Large intestine (tissue), 3 donors: ENCODE measurements around the gene ZFP36L2. TPM values are rescaled to one million over a fixed set of nuclear protein-coding genes. Genes with fewer than 3 reads are reported as not detected.

Experiments
- DNase-seq, 2 donors: peaks; one replicate each; pipeline versions ENCODE4 v3.0.0 to v3.0.0-alpha.2; 2013
- H3K27ac ChIP-seq: one replicate; pipeline ENCODE4 v1.5.1; 2013; ENCODE audit warnings: low read length
- H3K27me3 ChIP-seq: 2 replicates; pipeline ENCODE4 v1.6.1; 2013; ENCODE audit warnings: low read length; ENCODE audit not compliant: control insufficient read depth, insufficient read depth
- H3K36me3 ChIP-seq: 2 replicates; pipeline ENCODE4 v1.6.1; 2013; ENCODE audit warnings: low read length; ENCODE audit not compliant: control insufficient read depth, insufficient read depth
- H3K4me1 ChIP-seq: one replicate; pipeline ENCODE4 v1.6.1; 2013; ENCODE audit warnings: low read length; ENCODE audit not compliant: control insufficient read depth, insufficient read depth
- H3K4me3 ChIP-seq: one replicate; pipeline ENCODE4 v1.5.1; 2013; ENCODE audit warnings: low read length
- H3K9me3 ChIP-seq: one replicate; pipeline ENCODE4 v1.6.1; 2013; ENCODE audit warnings: mild to moderate bottlenecking, low read depth, low read length, moderate library complexity; ENCODE audit not compliant: control insufficient read depth
- WGBS: methylation state at CpG from one replicate; pipeline ENCODE4 v1.1.5; 2013; ENCODE audit warnings: low lambda C conversion rate; ENCODE audit not compliant: insufficient coverage; 5-methylcytosine and 5-hydroxymethylcytosine counted together
- polyA plus RNA-seq: library from polyadenylated mRNA; unstranded; fragments of 120-200 nt; gene quantifications from one replicate; pipeline ENCODE4 v1.2.1, GENCODE V29; 2013

The ZFP36L2 gene
- polyA plus RNA-seq, 1 donor, result 279 TPM

DNA sequence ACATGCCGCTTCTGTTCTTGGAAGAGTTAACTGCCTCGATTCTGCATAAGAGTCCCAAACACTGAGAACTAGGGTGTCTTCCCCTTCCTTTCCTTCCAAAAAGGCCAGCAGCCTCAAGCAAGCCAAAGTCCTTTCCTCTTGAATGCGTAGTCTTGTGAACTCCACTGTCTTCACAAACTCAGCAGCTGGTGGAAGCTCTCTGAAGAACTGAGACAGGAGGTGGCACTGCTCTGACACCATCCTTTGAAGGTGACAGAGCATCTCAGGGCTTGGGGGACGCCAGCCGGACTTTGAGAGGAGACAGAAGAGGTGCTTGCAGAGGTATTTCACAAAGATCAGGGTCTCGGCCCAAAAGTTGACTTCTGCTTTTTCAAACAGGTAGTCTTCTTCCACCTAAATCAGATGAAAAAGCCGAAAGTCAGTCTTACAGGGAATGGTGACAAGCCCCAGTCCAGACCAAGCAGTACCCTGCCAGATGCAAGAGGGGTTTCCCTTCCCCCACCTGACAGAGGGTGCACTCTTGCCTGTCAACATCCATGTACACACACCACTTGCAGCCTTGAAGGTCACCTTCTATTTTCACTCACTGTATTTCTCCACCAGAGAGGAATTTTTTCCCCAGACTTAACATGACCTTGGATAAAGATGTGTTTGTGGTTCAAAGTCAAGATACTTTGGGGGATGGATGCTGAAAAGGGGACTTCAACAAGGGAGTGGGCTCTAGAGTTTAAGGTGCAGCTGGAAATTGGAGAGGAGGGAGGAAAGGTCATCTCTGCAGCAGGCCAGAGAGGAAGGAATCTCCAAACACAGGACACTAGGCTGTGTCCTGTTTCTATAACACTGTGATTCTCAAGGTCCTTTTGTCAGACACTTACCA lies 4.8 kb upstream of the ZFP36L2 start:
- peaks cover 6% of the 10 kb centered on the region for H3K36me3 ChIP-seq
- H3K4me3 ChIP-seq, result no peak overlapping the region
- H3K27me3 ChIP-seq, result no peaks in the 10 kb centered on the region
- peaks cover 26% of the 10 kb centered on the region for H3K4me1 ChIP-seq
- no peak for DNase-seq
- WGBS, result no CpG with 5 or more reads among the region's 7 CpGs
- H3K9me3 ChIP-seq, result no peaks in the 10 kb centered on the region
- no peak overlapping the region for H3K27ac ChIP-seq

DNA sequence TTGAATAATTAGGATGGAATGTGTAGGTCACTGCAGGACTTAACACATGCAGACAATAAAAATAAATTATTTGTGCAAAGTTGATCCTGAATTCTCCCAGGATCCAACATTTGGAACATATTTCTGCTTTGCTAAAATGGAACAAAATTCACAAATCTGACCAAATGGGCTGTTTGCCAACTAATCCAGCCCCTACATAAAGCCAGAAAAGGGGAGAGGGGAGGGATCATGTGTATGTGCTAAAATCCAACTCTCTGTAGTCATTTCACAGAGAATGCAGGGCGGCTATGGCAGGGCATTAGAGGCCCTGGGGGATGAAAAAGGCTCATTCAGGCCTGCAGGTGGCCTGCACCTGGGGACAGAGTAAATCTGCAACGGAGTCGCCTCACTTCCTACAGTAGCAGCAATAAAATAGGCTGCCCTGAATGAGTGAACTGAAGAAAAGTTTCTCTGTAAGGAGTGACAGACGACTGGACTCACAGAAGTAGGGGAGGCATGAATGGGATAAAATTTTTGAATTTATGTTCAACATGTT lies 4.0 kb upstream of the ZFP36L2 start:
- Histone ChIP-seq H3K27me3 (no peaks in the 10 kb centered on the region), H3K4me3 (no peak overlapping the region), H3K36me3 (peaks cover 10% of the 10 kb centered on the region), H3K9me3 (no peaks in the 10 kb centered on the region), H3K27ac (peak overlapping the region; percentile 41), H3K4me1 (peaks cover 26% of the 10 kb centered on the region)
- whole genome bisulfite sequencing, result 33% methylated on average over 1 of the region's 4 CpGs
- peak in 1 of 2 donors; percentile 50 for DNase-seq

DNA sequence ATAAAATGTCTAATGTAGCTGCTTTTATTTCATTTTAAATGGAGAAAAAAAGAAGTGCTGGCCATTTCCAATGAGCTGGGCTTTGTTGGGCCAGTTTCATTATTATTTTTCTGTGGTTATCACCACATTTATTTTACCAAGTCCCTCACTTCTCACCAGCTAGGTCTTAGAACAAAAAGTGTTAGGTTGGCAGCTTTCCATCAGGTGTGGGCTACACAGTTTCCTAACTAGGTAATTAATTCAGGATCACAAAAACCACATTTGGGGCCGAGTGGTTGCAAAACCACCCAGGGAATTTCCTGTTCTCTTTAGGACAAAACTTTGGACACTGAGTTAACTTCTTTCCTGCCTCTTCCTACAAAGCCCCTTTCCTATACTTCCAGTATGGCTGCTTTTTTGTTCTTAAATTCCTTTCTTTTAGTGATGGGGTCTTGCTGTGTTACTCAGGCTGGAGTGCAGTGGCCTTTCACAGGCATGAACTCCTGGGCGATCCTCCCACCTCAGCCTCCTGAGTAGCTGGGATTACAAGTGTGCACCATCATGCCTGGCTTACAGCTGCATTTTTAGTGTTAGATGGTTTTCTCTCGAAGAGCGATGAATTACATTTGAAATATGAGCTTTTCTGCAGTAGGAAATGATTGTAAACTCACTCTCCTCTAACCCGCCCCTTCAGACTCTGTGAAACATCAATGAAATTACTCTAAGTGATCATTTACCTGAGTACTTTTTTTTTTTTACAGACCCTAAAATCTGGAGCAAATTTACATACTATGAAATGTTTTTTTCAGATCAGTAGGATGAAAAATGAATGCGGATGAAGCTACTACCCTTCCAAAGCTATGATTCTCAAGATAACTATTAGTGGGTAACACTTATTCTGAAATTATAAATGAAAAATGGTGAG lies 2.6 kb upstream of the ZFP36L2 start:
- Histone ChIP-seq H3K27me3 (no peaks in the 10 kb centered on the region), H3K27ac (peak overlapping the region; percentile 100), H3K4me3 (no peak overlapping the region), H3K36me3 (peaks cover 17% of the 10 kb centered on the region), H3K4me1 (peaks cover 26% of the 10 kb centered on the region), H3K9me3 (no peaks in the 10 kb centered on the region)
- WGBS, result 20% methylated on average over 1 of the region's 6 CpGs
- peak in 1 of 2 donors; percentile 30 for DNase-seq

DNA sequence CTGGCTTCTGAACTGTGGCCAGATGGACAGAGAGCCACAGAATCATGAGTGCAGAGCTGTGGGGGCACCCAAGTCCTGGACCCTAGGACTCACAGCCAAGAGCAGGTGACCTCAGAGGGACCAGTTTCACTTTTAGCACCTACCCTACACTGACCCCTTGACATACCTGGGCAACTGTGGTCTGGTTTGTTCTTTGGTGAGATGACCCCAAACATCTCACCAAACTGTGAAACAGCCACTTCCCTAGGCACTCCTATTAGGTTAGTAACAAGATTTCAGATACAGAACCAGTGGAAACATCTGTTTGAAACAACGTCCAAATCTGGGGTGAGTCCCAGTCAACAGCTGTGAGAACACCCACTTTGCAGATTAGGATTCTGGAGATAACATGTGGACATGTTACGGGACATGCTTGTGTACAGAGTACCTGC lies 1.9 kb upstream of the ZFP36L2 start:
- Histone ChIP-seq H3K4me1 (peaks cover 26% of the 10 kb centered on the region), H3K4me3 (peak overlapping the region; percentile 82), H3K27me3 (no peaks in the 10 kb centered on the region), H3K27ac (peak overlapping the region; percentile 100), H3K36me3 (peaks cover 24% of the 10 kb centered on the region), H3K9me3 (no peaks in the 10 kb centered on the region)
- DNase-seq, result no peak
- no CpG with 5 or more reads among the region's 2 CpGs for WGBS

DNA sequence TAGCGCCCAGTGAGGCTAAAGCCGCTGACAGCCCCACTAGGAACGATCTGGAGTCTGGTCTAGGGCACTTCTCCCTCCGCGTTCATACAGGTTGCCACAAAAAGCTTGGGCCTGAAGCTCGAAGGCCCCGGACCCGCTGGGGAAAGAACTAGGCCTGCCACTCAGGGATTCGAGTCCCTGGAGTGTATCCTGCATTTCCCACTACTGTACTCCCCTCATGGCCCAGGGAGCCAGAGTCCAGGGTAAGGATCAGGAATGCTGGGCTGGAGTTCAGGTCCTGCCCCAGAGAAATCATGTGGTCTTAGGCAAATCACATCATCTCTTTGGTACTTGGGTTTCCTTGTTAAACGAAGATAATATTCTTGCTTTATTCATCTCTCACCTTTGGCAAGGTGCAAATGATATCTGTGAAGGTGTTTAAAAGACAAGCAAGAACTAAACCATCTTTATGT lies 1.4 kb upstream of the ZFP36L2 start:
- peak; percentile 70 to 90 for DNase-seq
- H3K9me3 ChIP-seq, result no peaks in the 10 kb centered on the region
- H3K27ac ChIP-seq, result peak overlapping the region; percentile 100
- peaks cover 26% of the 10 kb centered on the region for H3K36me3 ChIP-seq
- H3K4me3 ChIP-seq, result peak overlapping the region; percentile 82
- H3K27me3 ChIP-seq, result no peaks in the 10 kb centered on the region
- 20% methylated on average over 1 of the region's 10 CpGs for WGBS
- peaks cover 26% of the 10 kb centered on the region for H3K4me1 ChIP-seq

GRCh38 chr2:43226955-43227829 lies 786 bp upstream of the ZFP36L2 start:
- no CpG with 5 or more reads among the region's 77 CpGs for WGBS

DNA sequence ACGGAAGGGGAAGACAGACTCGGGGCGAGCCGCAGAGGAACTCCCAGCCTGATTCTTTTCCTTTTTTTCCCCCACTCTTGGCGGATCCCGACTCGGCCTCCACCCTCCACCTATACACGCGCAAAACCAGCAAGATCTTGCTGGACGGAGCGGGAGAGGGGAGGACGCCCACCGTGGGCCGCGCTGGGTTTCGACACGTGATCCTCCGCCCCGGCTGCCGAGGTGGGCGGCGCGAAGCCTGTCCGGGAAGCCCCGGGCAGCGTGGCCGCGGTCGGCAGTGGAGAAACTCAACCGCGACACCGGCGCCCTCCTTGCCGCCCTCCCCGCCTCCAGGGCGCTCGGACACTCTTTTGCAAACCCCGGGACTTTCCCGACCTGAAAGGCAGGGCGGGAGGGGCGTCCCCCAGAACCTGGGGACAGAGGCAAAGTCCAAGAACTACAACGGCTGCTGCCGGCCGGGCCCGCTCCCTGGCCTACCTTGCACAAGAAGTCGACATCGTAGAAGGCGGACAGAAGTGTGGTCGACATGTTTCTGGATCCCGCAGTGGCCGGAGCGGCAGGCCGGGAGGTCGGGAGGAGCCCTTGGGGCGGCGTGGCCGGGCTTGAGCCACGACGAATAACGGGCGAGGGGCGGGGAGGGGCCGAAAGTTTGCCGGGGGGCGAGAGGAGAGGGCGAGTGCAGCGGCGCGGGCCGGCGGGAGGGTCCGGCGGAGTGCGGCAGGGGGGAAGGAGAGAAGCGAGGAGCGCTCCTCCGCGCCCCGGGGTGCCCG lies 433 bp downstream of the ZFP36L2 start:
- Histone ChIP-seq H3K36me3 (peaks cover 34% of the 10 kb centered on the region), H3K4me3 (peak overlapping the region; percentile 99), H3K27me3 (no peaks in the 10 kb centered on the region), H3K27ac (peak overlapping the region; percentile 99), H3K9me3 (no peaks in the 10 kb centered on the region), H3K4me1 (peaks cover 29% of the 10 kb centered on the region)
- no CpG with 5 or more reads among the region's 80 CpGs for WGBS
- DNase-seq, result no peak

More at GRCh38 chr2:43226955-43227829, 786 bp upstream of the ZFP36L2 start:
- H3K27ac ChIP-seq, result peak overlapping the region; percentile 100
- DNase-seq, result peak; percentile 94 to 97
- no peaks in the 10 kb centered on the region for H3K9me3 ChIP-seq
- H3K36me3 ChIP-seq, result peaks cover 30% of the 10 kb centered on the region
- no peaks in the 10 kb centered on the region for H3K27me3 ChIP-seq
- H3K4me3 ChIP-seq, result peak overlapping the region; percentile 82
- H3K4me1 ChIP-seq, result peaks cover 26% of the 10 kb centered on the region

DNA sequence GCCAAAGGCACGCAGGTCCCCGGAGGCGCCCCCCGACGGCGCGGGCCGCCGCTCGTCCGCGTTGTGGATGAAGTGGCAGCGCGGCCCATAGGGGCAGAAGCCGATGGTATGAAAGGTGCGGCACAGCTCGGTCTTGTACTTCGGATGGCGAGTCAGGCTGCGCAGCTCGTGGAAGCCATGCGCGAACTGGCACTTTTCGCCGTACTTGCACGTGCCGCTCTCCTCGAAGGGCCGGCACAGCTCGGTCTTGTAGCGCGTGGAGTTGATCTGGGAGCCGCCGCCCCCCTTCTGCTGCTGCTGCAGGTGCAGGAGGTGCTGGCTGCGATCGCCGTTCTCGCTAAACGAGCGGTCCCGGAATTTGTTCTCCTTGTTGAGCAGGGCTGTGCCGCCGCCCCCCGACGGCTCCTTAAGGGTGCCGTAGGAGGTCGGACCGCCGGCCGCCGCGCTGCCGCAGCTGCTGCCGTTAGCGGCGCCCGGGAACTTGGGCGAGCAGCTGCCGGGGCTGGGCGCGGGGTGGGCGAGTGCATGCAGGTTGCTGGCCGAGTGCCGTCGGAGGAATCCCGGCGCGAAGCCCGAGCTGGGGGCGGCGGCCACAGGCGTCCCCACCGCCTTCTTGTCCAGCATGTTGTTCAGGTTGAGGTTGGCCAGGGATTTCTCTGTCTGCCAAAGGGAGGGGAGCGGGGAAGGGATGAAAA lies 1.2 kb downstream of the ZFP36L2 start:
- Histone ChIP-seq H3K27ac (peak overlapping the region; percentile 99), H3K36me3 (peaks cover 31% of the 10 kb centered on the region), H3K27me3 (no peaks in the 10 kb centered on the region), H3K4me1 (peaks cover 25% of the 10 kb centered on the region), H3K9me3 (no peaks in the 10 kb centered on the region), H3K4me3 (peak overlapping the region; percentile 99)
- DNase-seq, result peak in 1 of 2 donors; percentile 76
- WGBS, result no CpG with 5 or more reads among the region's 74 CpGs
